HG03135 (cell line): Measurements from ENCODE around the gene ADCY9.
"Not testable (repeated sequence)": the region's sequence is repeated elsewhere in the genome, so short reads cannot be mapped to it uniquely, and the experiment has no call there.

Source experiments
- ATAC-seq: cut with Tn5 transposase; IDR thresholded peaks from one replicate; pipeline ENCODE4 v1.9.1; 2021; ENCODE audit warnings: mild to moderate bottlenecking, moderate library complexity; ENCODE audit not compliant: unreplicated experiment

Gene ADCY9

DNA sequence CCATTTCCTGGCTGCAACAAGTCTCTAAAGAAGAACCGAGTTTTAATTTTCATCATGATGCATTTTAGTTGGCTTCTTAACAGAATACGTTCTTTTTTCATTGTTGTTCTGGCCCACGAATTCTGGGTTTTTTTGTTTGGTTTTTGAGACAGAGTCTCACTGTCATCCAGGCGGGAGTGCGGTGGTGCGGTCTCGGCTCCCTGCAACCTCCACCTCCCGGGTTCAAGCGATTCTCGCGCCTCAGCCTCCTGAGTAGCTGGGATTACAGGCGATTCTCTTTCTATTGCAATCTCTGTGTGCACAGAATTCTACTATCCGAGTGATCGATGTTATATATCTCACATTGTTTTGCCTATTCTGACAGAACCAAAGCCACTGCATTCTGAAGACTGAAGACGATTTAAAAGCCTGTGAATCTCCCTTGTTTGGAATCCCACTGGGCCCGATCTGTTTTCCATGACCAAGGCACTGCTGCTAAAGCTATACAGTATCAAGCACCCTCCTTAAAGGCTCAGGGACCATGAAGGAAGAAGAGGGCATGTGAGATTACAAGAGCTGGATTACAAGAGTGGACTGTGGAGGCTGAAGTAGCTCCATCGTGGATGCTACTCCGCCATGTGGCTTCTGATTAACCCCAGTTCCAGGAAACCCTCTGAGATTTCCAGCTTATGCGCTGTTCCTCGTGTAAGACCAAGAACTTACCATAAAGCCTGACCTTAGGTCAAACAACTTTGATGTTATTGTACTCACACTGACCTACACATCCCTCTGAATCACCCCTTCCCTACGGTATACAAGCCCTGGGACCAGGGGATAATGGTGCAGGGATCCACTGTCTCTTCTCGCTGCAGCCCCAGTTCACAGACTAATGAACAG, 44.3 kb downstream of the ADCY9 start:
- no peak for ATAC-seq

DNA sequence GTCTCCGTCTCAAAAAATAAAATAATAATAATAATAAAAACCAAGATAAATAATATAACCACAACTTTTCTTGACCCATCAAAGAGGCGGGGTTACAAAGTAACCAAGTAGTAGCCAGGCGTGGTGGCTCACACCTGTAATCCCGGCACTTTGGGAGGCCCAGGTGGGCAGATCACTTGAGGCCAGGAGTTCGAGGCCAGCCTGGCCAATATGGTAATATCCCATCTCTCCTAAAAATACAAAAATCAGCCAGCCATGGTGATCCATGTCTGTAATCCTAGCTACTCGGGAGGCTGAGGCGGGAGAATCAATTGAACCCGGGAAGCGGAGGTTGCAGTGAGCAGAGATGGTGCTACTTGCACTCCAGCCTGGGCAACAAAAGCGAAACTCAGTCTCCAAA, 45.3 kb downstream of the ADCY9 start:
- no peak for ATAC-seq

DNA sequence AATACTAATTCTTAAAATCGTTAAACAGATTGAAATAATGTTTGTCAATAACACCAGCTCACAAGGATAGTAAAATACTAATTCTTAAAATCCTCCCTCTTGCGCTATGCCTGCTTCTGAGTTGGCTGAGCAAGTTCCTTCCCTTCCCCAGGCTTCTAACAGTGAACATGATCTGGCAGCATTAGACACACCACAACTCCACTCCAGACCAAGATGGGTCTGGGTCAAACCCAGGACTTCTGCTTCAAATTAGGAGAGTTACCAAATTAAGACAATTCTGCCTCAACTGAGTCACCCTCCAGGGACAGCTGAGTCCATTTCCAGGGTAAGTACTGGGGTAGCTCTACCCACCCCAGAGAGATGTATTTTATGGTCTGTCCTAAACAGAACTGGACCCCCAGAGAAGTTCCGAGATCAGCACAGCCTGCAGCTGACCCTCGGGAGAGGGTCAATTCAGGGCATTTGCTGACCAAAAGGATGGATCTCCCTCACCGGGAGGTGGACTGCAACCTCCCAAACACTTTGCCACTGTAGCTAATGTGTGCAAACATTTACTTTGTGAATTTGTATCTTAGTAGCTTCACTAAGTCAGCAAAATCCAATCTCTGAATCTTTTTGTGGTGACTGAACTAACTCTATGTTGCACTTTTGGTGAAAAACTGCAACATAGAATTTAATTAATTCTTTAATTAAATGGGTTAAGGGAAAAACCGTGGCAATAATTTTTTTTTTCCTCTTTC, 48.8 kb downstream of the ADCY9 start:
- no peak for ATAC-seq

DNA sequence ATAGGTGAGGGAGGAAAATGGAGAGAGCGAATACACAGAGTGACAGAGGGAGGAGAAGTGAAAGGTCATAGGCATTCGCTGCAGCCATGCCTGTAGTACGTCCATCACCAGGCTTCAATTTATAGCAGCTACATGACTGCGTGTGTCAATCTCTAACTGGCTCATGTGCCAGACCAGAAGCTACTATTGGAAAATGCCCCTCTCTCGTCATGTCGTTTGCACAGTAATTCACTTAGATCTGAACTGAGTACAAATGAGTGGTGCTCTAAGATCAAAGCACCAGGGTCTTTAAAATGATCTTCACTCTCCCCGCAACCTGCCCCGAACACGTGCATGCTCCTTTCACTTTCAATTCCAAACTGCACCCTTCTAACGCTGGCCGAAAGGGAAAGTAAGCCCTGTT, 51.3 kb downstream of the ADCY9 start:
- ATAC-seq: no peak

DNA sequence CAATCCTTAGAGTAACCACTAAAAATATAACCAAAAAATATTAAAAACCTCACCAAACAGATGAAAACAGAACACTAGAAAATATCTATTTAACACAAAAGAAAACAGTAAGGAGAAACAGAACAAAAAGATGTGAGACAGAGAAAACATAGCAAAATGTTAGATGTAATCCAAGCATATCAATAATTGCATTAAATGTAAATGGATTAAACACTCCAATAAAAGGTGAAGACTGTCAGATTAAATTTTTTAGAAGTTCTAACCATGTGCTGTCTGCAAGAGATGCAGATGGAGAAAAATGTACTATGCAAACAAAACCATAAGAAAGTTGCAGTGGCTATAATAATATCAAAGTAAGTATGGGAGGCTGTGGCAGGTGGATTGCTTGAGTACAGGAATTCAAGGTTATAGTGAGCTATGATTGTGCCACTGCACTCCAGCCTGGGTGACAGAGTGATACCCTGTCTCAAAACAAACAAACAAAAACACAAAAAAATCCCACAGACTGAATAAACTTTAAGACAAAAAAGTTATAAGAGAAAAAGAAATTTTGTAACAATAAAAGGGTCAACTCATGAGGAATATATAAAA, 53.9 kb downstream of the ADCY9 start:
- no peak for ATAC-seq

DNA sequence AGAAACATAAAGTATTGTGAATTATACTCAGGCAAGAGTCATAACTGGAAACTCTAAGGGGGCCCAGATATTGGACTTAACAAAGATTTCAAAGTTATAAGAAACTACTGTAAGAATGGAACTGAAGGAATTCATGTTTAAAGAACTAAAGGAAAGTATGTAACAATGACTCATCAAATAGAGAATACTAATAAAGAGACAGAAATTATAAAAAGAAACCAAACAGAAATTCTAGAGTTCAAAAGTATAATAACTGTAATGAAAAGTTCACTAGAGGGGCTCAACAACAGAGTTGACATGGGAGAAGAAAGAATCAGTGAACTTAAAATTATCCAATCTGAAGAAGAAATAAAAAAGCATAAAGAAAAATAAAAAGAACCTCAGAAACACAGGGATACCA, 55.4 kb downstream of the ADCY9 start:
- ATAC-seq: no peak

DNA sequence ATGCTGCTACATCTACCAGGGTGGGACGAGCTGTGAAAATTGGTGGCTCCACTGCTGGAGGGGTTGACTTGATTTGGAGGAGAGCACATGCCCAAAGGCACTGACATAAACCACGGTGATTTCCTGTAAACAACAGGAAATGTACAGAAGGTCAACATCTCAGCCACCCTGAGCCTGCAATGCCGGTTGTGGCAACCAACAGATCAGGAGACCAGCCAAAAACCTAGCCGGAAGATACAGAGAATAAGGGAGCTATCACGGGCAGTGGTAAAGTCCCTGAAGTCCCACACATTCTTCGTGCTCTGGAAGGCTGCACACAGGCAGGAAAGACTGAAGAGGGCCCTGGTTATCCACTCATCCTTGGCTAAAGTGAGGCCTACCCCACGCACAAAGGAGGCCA, 56.2 kb downstream of the ADCY9 start:
- ATAC-seq: no peak

DNA sequence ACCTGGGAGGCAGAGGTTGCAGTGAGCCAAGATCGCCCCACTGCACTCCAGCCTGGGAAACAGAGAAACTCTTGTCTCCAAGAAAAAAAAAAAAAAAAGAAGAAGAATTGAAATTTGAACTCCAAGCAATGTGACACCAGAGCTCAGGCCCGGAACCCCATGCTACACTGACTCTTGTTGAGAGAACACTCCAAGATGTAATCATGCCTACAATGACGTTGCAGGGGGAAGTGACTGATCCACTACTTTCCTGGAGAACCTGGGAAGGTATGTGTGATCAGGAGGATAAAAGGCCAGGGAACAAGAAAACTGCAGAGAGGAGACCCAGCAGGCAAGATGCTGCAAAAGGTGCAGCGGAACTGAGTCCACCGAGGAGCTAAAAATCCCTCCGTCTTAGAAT, 57.9 kb downstream of the ADCY9 start:
- no peak for ATAC-seq

DNA sequence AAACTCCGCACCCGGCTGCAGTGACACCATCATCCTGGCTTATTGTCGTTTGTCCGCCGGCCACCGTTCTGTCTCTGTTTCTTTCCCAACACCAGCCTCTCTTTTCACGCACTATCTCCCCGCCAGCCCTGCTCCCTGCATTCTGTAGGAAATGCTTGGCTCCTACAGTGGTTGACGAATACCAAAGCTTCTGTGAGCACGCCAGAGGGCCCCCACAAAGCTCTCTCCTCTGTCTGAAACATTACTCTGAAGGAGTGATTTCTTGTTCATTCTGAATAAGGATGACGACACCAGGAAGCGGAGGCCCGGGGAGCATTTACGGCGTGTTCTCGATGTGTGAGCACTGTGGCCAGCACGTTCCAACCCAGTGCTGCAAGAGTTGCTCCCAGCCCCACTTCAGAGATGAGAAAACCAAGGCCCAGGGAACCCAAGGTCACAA, 58.8 kb downstream of the ADCY9 start:
- ATAC-seq: no peak

DNA sequence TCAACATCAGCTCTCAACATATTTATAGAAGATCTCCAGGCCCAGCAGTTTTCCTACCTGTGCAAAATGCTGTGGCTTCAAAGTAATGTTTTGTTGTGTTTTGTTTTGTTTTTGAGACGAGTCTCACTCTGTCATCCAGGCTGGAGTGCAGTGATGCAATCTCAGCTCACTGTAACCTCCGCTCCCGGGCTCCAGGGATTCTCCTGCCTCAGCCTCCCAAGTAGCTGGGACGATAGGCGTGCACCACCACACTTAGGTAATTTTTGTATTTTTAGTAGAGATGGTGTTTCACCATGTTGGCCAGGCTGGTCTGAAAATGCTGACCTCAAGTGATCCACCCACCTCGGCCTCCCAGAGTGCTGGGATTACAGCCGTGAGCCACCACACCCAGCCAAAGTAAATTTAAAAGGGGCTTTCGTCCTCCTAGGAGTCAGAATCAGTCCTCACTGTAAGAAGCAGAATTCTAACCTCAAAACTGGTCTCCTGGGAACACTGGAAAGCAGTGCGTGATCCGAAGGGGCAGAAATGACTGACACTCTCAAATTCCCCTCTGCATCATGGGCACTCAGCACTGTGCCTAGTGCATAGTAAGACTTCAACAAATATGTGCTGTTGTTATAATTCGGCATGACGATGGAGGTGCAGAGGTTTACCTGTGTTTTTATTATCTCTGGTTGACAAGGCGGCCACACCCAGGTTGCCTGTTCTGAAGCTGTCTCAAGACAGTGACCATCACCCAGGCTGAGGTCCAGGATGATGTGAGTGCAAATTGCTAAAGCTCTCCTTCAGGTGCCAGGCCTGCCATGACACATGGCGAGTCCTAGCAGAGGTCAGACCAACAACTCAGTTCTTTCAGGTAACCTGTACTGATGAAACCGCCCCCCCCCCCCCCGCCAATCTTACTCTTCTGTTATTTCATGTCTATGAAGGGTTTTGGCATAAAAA, 59.8 kb downstream of the ADCY9 start:
- no peak for ATAC-seq

DNA sequence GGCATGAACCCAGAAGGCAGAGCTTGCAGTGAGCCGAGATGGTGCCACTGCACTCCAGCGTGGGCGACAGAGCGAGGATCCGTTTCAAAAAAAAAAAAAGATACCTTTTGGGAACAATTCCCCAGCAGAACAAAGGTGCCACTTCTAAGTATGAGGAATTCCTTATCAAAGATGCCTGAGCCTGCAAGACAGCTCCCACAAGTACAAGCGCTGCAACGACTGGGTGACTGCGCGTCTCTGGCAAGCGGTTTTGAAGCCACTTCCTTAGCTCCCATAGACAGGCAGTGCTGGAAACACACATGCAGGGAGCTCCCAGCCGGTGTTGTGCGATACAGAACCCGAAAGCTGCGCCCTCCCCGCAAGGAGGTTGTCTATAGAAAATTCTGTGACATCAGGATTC, 60.5 kb downstream of the ADCY9 start:
- no peak for ATAC-seq

DNA sequence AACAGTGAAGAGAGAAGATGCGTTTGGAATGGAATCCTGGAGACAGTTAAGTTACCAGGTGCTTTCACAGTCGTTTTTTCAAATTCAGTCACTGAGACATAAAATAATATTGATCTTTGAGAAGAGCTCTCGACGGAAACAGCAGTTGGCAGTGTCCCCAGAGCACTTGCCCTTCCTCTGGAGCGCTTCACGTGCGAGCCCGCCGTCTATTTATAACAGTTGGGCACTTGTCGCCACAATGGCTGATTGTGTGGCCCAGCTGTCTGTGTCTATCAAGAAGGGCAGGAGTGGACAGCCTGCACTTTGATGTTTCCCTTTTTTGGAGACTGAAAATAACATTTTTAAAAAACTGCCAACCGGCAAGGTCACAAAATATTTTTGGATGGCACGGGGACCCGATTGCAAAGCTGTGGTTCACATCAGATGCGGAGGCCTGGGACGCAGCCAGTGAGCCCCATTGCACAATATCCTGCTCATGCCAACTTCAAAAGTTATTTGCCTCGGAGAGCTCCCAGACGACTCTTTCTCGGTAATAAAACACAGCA, 62.9 kb downstream of the ADCY9 start:
- no peak for ATAC-seq

DNA sequence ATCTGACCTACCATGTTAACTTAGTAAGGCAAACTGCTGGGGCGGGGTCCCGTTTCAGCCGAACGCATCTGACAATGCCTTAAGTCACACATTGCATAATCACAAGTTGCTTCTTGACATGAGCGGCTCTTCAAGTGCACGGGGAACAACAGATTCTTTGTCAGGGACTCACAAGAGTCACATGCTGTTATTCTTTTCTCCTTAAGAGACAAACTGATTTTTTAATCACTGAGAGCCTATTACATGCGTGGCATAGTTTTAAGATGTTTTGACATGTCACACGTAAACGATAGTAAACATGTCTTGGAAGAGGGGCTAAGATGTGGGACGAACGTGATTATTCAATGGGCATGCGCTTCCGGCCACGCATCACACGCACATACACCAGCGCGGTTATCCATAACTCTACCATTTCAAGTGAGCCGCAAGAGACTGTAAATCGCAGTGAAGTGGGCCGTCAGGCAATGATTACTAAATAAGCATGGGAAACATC, 63.4 kb downstream of the ADCY9 start:
- no peak for ATAC-seq

DNA sequence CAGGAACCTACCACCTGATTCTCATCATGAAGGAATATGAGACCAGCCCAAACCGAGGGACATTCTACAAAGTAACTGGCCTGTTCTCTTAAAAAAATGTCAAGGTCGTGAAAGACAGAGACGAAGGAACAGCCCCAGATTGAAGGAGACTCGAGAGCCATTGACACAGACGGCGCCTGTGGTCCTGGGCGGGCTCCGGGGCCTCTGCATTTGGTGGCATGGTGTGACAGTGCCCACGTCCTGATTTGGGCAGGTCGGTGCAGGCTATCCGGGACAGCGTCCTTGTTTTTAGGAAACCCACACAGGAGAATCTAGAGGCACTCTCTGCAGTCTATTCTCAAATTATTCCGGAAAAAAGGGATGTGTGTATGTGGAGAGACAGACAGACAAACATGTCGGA, 64.1 kb downstream of the ADCY9 start:
- no peak for ATAC-seq

DNA sequence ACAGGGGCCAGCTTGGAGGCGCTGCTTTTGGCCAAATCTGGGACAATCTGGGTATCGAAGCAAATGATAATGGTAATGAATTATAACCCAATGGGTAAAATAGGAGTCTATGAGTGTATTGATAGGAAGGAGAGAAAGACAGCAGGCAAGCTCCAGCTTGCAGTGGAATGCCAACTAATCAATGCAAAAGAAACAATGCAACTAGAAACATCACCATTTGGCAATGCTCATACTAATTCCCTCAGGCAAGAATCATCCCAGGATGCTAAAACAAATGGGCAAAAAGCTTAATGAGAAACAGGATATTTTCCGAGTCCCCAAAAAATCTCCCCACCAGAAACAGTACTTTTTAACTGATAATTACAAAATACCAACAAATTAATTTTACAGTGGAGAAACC, 64.7 kb downstream of the ADCY9 start:
- ATAC-seq: no peak

DNA sequence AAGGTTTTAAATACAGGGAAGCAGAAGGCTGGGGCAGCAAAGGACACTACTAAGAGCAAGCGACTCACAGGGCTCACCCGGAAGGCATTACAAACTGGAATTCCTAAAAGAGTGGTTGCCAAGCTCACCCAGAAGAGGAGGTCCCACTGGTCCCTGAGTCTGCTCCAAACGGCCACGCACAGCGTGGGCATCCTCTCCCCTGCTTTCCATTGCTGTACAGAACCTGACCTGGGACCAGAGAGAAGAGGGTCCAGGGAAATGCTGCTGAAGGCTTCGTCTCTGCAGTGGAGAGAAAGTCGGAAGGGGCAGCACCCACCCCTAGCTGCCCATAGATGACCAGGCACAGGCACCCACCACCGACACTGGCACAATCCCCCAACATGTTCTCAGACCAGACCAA, 67.2 kb downstream of the ADCY9 start:
- no peak for ATAC-seq

DNA sequence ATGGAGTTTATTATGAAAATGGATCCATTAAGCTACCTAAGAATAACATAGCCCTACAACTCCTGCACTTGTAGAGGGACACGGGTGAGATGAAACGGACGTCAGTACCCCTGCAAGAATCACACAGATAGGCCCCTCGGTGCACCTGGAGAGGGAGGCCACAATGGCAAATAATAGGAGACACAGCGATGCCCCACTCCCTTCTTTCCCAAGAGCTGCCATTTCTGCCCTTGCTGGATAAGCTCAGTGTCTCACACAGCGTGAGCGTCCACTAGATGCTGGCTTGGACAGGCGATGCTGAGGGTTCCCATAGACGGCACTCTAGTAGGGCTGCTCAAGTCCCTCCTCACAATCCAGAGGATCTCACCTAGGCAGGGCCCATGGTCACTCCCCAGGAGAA, 67.8 kb downstream of the ADCY9 start:
- ATAC-seq: no peak

DNA sequence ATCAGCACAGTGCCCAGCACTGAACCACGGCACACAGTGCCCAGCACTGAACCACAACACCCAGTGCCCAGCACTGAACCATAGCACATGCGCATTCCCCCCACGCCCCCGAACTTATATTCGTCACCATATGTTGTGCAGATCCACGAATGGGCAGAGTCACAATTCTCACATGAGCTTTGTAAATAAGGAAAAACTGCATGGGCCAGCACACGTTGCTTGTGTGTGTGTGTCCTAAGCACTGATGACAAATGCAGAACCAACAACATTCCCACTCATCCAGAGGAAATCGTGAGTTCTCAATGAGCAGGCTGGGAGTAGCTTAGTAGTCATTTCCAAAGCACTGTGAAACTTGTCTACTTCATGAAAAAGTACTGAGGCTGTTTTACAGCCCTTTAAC, 70.0 kb downstream of the ADCY9 start:
- ATAC-seq: no peak

DNA sequence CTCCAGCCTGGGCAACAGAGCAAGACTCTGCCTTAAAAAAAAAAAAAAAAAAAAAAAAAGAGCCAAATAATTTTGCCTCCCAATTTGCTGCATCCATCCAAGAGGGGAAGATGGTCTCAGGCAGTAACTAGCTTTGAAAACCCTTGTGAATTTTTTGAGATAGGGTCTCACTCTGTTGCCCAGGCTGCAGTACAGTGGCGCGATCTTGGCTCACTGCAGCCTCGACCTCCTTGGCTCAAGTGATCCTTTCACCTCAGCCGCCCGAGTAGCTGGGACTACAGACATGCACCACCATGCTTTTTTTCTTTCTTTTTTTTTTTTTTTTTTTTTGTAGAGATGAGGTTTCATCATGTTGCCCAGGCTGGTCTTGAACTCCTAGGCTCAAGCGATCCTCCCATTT, 70.7 kb downstream of the ADCY9 start:
- not testable (repeated sequence) for ATAC-seq

DNA sequence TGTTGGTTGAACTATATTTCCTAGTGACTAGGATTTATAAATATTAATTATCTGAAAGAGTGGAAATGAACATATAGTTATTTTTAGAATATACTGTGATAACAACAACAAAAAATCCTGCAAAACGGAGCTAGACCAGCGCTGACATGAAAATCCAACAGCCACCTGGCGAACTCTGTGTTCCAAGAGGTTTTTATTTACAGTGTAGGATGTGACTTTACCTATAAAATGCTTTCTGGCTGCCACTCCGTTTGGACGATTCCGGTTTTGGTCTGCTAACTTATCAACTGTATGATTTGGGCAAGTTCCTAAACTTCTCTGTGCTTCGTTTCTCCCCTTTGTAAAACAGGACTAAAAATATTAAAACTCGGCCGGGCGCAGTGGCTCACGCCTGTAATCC, 73.7 kb downstream of the ADCY9 start:
- ATAC-seq: no peak
